Glutamatergic neuron (in vitro differentiated cells): Measurements from ENCODE around the gene GPC6. TPM values are rescaled to one million over a fixed set of nuclear protein-coding genes. Genes with fewer than 3 reads are reported as not detected.
"Not testable (repeated sequence)": the region's sequence is repeated elsewhere in the genome, so short reads cannot be mapped to it uniquely, and the experiment has no call there.

ENCODE experiments used
- DNase-seq: peaks from one replicate; pipeline ENCODE4 v3.0.0; 2022
- H3K27ac Mint-ChIP-seq: one replicate; pipeline ENCODE4 v1.8.0; 2020; ENCODE audit warnings: mild to moderate bottlenecking, mixed read lengths, inconsistent platforms; ENCODE audit not compliant: unreplicated experiment
- H3K27me3 Mint-ChIP-seq: one replicate; pipeline ENCODE4 v1.8.0; 2020; ENCODE audit warnings: mild to moderate bottlenecking, moderate library complexity, mixed read lengths, inconsistent platforms; ENCODE audit not compliant: unreplicated experiment
- H3K36me3 Mint-ChIP-seq: one replicate; pipeline ENCODE4 v1.8.0; 2020; ENCODE audit warnings: mild to moderate bottlenecking, mixed read lengths, inconsistent platforms; ENCODE audit not compliant: unreplicated experiment
- H3K4me1 Mint-ChIP-seq: one replicate; pipeline ENCODE4 v1.8.0; 2020; ENCODE audit warnings: mild to moderate bottlenecking, low read depth, mixed read lengths, inconsistent platforms; ENCODE audit not compliant: unreplicated experiment
- H3K4me3 Mint-ChIP-seq: one replicate; pipeline ENCODE4 v1.8.0; 2020; ENCODE audit warnings: mild to moderate bottlenecking, mixed read lengths, inconsistent platforms; ENCODE audit not compliant: unreplicated experiment
- H3K9me3 Mint-ChIP-seq: one replicate; pipeline ENCODE4 v1.8.0; 2020; ENCODE audit warnings: mild to moderate bottlenecking, moderate library complexity, mixed read lengths, inconsistent platforms; ENCODE audit not compliant: unreplicated experiment
- total RNA-seq: library from RNA; stranded (reverse); fragmentation: NEBNext Ultra II Directional; extraction: Animal tissue kit (Norgen Biotek cat#: 25700); gene quantifications from one replicate; pipeline ENCODE4 v1.2.1, GENCODE V29; 2021; ENCODE audit not compliant: unreplicated experiment
- TF ChIP-seq, protein P1 (sequence below): fragments of 200-600 bp; sonication (generic); IDR thresholded peaks from one replicate; pipeline ENCODE4 v1.5.0; 2021; ENCODE audit not compliant: partially characterized antibody, unreplicated experiment

Gene GPC6
- total RNA-seq, 1 donor from 2014 or later, result 11.8 TPM

DNA sequence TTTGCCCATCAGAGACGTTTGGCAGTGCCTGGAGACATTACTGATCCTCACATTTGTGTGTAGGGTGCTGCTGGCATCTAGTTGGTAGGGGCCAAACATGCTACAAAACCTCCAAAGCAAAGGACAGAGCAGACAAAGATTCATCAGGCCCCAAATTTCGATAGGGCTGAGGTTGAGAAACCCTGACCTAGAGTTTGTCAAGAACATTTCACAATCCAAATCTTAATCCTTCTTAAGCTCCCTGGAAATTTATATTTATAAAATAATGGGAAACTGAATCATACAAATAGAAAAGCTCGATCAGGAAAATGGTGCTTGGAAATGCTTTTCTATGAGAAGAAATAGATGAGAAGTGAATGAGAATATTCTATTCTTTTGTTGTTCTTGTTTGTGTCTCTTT is 979.3 kb downstream of the GPC6 start:
- Mint-ChIP-seq H3K36me3 (no peaks in the 10 kb centered on the region), H3K4me1 (no peaks in the 10 kb centered on the region), H3K27me3 (no peaks in the 10 kb centered on the region), H3K27ac (no peak overlapping the region), H3K9me3 (no peaks in the 10 kb centered on the region), H3K4me3 (no peak overlapping the region)
- no peak for DNase-seq
- TF ChIP-seq, protein P1, sequence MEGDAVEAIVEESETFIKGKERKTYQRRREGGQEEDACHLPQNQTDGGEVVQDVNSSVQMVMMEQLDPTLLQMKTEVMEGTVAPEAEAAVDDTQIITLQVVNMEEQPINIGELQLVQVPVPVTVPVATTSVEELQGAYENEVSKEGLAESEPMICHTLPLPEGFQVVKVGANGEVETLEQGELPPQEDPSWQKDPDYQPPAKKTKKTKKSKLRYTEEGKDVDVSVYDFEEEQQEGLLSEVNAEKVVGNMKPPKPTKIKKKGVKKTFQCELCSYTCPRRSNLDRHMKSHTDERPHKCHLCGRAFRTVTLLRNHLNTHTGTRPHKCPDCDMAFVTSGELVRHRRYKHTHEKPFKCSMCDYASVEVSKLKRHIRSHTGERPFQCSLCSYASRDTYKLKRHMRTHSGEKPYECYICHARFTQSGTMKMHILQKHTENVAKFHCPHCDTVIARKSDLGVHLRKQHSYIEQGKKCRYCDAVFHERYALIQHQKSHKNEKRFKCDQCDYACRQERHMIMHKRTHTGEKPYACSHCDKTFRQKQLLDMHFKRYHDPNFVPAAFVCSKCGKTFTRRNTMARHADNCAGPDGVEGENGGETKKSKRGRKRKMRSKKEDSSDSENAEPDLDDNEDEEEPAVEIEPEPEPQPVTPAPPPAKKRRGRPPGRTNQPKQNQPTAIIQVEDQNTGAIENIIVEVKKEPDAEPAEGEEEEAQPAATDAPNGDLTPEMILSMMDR, result no peak

DNA sequence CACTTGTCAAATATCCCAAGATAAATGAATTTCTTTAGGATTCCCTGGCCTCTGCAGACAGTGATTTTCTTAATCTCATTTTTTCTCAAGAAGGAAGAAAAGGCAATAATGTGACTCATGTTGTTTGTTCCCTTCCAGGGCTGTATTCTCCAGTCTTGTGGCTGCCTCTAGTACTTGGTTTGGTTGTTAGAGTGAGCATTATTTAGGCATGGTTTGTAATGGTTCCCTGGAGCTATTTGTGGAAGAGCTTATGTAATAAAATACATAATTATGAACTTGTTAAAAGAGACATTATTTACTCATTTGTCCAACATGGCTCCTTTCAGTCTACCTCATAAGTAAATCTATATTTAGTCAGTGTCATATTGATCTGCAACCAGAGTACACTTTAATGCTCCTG is 982.5 kb downstream of the GPC6 start:
- H3K4me1 Mint-ChIP-seq, result no peaks in the 10 kb centered on the region
- H3K27ac Mint-ChIP-seq, result no peak overlapping the region
- no peak overlapping the region for H3K4me3 Mint-ChIP-seq
- TF ChIP-seq, protein P1, result no peak
- H3K36me3 Mint-ChIP-seq, result no peaks in the 10 kb centered on the region
- H3K27me3 Mint-ChIP-seq, result no peaks in the 10 kb centered on the region
- DNase-seq, result no peak
- H3K9me3 Mint-ChIP-seq, result no peaks in the 10 kb centered on the region

DNA sequence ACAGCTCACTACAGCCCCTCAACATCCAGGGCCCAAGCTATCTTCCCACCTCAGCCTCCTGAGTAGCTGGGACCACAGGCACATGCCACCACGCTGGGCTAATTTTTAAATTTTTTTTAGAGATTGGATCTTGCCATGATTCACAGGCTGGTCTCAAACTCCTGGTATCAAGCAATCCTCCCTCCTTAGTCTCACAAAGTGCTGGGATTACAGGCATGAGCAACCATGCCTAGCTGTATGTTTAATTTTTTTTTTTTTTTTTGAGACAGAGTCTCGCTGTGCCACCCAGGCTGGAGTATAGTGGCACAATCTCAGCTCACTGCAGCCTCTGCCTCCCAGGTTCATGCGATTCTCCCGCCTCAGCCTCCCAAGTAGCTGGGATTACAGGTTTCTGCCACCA is 983.3 kb downstream of the GPC6 start:
- not testable (repeated sequence) for H3K4me1 Mint-ChIP-seq, H3K27ac Mint-ChIP-seq, H3K27me3 Mint-ChIP-seq, DNase-seq, H3K9me3 Mint-ChIP-seq, H3K4me3 Mint-ChIP-seq, H3K36me3 Mint-ChIP-seq

DNA sequence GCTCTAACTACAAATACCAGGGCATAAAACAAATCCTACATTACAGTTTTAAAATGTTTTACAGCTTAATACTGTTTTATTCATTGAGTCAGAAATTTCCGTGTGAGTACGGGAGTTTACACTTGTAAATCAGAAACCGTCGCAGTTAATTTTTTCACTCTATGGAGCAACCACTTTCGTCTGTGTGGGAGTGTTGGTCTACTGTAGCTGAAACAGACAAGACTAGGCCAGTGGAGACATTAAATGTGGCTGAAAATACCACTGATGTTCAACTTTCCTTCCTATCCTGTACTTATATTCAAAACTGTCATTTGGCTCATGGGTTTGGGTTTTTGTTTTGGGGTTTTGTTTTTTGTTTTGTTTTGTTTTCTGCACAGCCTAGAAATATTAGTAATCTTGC is 984.2 kb downstream of the GPC6 start:
- no peak overlapping the region for H3K27ac Mint-ChIP-seq
- H3K4me3 Mint-ChIP-seq, result no peak overlapping the region
- H3K36me3 Mint-ChIP-seq, result no peaks in the 10 kb centered on the region
- no peaks in the 10 kb centered on the region for H3K4me1 Mint-ChIP-seq
- TF ChIP-seq, protein P1, result no peak
- no peaks in the 10 kb centered on the region for H3K9me3 Mint-ChIP-seq
- no peaks in the 10 kb centered on the region for H3K27me3 Mint-ChIP-seq
- DNase-seq, result no peak

DNA sequence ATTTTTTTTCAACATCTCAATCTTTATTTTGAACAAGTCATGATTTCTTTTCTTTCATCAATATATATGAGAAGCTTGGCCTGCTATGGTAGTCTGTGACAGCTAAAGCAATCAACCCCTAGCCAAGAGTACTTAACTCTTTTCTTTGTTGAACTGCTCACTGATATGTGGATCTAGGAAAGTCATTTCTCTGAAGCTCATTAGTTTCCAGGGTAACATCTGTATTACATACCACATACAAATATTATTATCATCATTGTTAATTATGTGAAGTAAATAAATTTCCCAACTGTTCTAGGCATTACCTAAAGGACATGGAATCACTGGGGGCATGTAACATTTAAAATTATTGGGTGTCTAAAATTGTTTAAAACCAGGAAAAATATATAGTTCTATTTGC is 985.6 kb downstream of the GPC6 start:
- TF ChIP-seq, protein P1, result no peak
- no peak for DNase-seq
- Mint-ChIP-seq H3K27me3 (no peaks in the 10 kb centered on the region), H3K9me3 (no peaks in the 10 kb centered on the region), H3K4me3 (no peak overlapping the region), H3K4me1 (peaks cover 3% of the 10 kb centered on the region), H3K27ac (no peak overlapping the region), H3K36me3 (no peaks in the 10 kb centered on the region)

DNA sequence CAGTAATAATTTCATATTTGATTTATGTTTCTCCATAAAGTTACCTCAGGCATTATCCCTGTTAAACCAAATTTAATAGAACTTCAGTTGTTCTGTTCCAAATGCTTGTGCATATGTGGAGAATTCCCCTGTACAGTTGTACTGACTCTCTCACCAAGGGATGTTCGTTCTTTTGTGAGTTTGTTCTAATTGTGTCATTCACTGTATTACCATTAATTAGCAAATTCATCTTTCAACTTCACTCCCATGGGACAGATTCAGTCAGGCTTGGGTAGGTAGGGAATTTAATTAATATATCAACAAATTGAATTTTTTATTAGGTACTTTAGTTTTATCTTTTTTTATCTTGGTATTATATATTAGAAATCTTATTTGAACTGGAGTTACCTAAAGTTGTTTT is 987.5 kb downstream of the GPC6 start:
- TF ChIP-seq, protein P1, result no peak
- H3K36me3 Mint-ChIP-seq, result no peaks in the 10 kb centered on the region
- no peak overlapping the region for H3K27ac Mint-ChIP-seq
- no peaks in the 10 kb centered on the region for H3K9me3 Mint-ChIP-seq
- H3K27me3 Mint-ChIP-seq, result no peaks in the 10 kb centered on the region
- peaks cover 3% of the 10 kb centered on the region for H3K4me1 Mint-ChIP-seq
- H3K4me3 Mint-ChIP-seq, result no peak overlapping the region
- DNase-seq, result no peak
